ENCODE data around the gene ASTE1.
"Not testable (repeated sequence)": the region's sequence is repeated elsewhere in the genome, so short reads cannot be mapped to it uniquely, and the experiment has no call there.

ASTE1 gene, protein sequence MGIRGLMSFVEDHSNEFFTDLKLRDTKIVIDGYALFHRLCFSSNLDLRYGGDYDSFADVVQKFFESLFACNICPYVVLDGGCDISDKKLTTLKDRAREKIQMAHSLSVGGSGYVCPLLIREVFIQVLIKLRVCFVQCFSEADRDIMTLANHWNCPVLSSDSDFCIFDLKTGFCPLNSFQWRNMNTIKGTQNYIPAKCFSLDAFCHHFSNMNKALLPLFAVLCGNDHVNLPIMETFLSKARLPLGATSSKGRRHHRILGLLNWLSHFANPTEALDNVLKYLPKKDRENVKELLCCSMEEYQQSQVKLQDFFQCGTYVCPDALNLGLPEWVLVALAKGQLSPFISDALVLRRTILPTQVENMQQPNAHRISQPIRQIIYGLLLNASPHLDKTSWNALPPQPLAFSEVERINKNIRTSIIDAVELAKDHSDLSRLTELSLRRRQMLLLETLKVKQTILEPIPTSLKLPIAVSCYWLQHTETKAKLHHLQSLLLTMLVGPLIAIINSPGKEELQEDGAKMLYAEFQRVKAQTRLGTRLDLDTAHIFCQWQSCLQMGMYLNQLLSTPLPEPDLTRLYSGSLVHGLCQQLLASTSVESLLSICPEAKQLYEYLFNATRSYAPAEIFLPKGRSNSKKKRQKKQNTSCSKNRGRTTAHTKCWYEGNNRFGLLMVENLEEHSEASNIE

DNA sequence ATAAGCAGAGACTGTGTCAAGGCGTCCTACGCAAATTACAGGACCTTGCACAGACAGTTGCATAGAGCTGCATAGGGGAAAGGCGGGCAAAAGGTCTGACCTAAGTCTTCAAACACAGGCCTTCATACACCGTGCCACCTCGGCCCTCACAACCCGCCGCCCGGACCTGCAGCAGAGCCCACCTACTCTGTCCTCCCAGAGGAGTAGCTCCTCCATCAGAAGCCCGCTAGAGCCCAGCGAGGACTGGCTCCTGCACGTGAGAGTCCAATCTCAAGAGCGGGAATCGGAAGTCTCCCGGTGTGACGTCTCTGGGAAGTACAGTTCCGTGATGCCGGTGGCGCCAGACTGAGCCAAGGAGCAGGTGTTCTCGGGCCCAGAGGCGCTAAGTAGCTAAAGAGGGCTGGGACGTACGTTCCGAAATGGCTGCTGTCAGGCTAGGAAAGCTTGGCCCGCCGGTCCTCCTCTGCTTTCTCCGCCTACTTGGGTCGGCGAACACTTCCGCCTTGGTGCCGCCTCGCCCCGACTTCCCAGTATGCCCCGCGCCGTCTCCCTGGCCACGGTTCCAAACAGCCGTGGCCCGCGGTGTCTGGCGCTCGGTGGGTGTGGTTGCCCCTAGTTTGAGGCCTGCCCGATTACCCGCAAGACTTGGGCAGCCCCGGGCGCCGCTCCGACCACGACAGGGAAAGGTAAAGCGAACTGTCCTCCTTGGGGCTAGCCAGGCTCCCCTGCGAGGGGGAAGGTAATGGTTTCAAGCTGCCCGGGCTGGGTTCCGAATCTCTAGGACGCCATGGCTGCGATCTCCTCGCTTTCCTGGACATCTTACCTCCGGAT, at the start of gene ASTE1, which contains the start of gene NEK11:
Gene ASTE1, minus strand, starts transcription at position 505 of the 831 bp plus-strand sequence. CDS start 1,519 bp downstream, outside the sequence.
Gene NEK11, plus strand, starts transcription at position 557 of the 831 bp plus-strand sequence. CDS start 2,832 bp downstream, outside the sequence.
- peak; percentile 85 for DNase-seq

DNA sequence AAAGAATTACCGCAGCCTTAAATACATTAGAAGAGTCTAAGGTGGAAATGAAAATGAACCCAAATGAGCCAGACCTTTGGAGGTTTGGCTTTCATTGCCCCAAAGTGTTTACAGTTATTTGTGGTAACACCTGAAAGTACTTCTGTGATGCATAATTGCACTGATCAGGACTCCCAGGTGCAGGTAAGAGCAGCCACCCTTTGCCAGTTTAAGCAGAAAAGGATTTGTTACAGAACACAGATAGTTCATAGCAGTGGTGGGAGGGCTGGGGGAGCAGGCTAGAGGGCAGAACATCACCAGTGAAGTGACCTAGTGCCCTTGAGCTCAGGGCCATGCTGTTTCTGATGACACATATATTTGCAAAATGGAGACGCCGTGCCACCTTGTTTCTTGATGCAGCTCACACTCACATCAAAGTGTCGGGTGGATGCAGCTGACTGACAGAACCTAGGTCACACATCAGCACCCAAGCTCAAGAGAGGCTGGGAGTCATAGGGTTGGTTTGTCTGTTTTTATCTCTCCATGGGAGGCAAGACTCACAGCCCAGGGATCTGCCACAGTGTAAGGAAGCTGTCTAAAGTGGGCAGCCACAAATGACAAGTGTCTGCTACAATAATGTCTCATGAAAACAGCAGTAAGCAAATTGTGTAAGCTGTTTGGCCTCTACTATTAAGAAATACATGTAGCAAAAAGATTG, 49.2 kb upstream of the ASTE1 start:
- DNase-seq: no peak

DNA sequence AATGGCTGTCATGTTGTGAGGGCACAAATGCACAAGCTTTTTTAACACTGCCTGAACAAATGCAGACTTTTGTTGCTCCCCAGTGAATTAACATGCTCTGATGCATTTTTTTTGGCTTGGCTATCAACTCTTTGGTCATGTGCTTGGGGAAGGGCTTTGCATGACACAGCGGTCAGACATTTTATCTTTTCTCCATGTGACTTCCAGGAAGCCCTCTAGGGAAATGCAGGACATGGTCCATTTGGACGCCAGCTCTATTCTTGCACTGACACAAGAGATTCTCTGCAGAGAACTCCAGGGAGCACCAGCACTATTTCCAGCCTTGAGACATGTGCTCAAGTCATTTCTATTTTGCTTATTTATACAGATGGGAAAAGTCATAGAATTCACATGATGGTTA, 46.2 kb upstream of the ASTE1 start:
- DNase-seq: no peak

DNA sequence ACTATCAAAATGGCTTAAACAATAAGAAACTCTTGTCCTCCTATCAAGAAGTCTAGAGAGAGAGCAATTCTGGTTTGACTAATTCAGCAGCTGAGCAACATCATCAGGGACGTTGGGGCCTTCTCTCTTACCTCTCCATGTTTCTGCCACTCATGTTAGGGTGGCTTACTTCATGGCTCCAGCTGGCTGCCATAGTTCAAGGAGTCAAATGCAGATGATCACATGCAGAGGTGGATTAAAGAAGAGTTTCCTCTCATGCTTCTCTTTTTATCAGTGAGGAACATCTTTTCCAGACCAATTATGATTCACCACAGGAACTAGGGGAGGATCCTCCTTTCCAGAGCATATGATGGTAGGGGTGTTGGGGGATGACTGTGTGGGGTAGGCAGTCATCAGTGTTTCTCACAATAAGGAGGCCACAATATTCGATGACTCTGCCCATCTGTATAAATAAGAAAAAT, 45.5 kb upstream of the ASTE1 start:
- DNase-seq: no peak

DNA sequence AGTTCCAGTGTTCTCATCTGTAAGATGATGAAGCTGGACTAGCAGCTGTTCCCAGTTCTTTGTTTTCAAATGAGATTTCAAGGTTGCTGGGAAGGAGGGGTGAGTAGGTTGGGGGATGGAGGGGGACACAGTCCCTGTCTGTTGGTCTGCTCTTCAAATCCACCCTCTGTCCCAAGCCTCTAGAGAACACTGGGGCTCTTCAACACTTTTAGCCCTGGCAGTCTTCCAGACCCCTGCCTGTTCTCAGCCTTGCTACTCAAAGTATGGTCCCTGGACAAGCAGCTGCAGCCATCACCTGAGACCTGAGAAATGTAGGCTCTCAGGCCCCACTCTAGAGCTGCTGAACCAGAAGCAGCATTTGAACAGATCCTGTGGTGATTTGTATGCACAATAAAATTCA, 41.4 kb upstream of the ASTE1 start:
- no peak for DNase-seq

DNA sequence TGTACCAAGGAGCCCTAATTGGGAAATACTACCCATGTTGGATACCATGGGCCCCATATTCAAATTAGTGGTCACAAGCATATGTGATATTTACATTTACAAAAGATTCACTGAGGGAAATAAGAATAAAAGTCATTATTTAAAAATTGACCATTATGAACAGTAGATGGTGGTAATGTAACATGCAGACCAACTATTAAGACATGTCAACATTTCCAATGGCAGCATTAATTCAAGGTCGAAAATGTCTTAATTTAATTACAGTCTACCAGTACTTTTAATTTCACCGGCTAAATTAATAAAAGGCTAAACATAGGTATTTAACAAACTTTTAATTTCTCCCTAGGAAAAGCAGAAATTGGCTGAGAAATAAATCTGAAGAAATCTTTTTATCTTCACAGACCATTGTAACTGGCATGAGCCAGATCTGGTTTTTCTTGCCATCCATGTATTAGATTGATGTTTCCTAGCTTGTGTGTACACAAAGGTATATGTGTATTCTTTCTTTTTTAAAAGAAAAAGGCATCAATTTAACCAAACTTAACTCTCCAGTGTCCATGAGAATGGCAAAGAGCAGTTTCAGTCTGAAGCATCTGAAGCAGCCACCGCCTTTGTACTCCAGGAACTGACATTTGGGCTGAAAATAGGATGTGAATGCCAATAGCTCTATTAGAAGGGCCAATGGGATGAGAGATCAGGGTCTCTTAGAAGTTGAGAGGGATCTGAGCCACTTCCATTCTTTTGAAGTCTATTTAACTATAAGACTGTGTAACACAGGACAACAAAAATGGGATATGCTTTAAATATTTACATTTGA, 26.6 kb upstream of the ASTE1 start:
- DNase-seq: no peak

DNA sequence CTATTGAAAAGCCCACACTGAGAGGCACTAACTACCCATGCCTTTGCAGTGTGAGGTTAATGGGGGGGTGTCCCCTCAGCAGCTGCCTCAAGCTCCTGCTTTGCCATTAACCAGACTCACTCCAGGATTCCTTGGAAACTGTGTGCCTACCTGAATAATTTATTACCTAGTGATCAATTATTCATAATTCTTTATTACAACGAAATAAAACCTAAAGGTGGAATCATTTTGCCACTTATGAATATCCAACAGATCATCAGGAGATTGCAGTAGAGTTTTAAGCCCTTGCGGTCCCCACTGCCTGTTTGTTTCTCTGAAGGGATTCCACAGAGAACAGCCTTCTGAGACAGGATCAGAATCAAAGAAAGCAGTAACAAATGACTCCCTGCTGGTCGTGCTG, 23.4 kb upstream of the ASTE1 start:
- DNase-seq: no peak

DNA sequence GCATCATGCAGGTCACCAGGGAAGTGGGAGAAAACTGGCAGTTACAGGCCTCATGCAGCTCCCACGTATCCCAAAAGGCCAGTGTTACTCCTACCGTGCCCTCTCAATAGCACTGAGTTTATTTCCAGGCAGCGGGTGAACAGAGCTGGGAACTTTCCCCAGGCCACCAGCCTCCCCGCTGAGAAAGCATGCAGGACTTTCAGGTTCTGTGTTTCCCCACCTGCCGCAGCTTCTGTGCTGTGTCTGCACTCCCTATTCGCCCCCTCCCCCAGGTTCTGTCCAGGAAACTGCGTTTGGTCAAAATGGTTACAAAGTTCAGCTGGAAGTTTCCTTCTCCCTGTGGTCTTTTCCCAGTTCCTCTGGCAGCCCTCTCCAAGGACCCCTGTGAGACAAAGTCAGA, 21.4 kb upstream of the ASTE1 start:
- no peak for DNase-seq

DNA sequence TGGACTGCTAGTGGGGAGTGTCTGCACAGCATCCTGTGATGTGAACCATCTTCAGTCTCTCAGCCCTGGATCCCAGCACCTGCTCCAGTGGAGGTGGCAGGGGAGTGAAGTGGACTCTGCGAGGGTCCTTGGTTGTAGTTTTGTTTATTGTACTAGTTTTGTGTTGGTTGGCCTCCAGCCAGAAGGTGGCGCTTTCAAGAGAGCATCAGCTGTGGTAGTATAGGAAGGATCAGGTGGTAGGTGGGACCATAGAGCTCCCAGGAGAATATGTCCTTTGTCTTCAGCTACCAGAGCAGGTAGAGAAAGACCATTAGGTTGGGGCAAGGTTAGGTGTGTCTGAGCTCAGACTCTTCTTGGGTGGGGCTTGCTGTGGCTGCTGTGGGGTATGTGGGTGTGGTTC, 21.0 kb upstream of the ASTE1 start:
- DNase-seq: no peak

DNA sequence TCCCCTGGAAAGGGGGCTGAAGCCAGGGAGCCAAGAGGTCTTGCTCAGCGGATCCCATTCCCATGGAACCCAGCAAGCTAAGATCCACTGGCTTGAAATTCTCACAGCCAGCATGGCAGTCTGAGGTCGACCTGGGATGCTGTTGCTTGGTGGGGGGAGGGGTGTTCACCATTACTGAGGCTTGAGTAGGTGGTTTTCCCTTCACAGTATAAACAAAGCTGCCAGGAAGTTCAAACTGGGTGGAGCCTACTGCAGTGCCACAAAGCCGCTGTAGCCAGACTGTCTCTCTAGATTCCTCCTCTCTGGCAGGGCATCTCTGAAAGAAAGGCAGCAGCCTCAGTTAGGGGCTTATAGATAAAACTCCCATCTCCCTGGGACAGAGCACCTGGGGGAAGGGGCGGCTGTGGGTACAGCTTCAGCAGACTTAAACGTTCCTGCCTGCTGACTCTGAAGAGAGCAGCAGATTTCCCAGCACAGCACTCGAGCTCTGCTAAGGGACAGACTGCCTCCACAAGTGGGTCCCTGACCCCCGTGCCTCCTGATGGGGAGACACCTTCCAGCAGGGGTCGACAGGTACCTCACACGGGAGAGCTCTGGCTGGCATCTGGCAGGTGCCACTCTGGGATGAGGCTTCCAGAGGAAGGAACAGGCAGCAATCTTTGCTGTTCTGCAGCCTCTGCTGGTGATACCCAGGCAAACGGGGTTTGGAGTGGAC, 15.8 kb upstream of the ASTE1 start:
- not testable (repeated sequence) for DNase-seq

DNA sequence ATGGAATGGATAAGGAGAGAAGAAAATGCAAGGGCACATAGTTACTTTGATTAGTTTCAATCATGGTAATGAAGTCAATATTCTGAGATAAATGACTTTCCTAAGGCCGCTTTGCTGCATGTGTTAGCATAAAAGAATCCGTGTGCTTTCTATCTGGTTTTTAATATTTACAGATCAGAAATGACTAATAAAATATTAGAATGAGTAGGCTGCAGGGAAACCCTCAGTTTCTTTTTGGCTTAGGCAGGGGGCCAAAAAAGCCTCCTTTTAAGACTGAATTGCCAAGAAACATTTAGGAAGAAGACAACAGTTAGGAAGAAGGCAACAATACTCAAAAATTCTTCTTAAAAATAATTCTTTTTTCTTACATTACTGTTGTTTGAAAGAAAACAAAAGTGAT, 11.7 kb upstream of the ASTE1 start:
- no peak for DNase-seq

DNA sequence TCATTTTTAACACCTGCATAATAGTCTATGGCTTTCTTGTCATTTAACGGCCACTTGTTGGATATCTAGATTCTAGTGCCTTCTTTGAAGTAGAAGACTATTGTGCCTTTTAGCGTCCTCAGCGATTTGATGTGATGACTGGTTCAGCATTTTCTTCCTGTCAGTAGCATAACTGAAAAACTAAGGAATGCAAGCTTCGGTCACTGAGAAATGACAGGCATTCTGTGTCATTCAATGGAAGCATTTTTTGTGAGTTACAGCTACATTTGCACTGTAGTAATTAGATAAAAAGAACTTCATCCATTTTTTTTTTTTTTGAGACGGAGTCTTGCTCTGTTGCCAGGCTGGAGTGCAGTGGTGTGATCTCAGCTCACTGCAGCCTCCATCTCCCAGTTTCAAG, 10.4 kb upstream of the ASTE1 start:
- DNase-seq: no peak

DNA sequence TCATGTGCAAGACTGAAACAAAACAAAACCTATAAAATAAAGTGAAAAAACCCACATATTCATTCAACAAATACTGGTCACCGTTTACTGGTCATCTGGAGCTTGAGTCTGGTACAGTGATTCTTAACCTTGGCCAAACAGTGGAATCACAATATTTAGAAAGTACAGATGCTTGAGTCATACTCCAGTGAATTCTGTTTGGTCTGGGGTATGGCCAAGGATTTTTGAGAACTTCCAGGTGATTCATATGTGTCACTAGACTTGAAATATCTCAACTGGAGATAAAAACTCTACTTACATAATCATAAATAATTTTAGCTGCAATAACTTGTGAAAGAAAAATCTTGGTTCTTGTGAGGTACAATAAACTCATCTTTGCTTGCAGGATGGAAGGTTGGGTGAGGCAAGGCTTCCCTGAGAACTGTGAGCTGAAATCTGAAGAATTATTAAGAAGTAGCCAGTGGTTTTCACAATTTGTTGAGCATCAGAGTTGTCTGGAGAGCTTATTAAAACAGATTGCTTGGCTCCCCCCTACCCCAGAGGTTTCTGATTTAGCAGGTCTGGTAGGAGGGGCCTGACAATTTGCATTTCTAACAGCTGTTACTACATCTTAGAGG, 9.7 kb upstream of the ASTE1 start:
- no peak for DNase-seq

DNA sequence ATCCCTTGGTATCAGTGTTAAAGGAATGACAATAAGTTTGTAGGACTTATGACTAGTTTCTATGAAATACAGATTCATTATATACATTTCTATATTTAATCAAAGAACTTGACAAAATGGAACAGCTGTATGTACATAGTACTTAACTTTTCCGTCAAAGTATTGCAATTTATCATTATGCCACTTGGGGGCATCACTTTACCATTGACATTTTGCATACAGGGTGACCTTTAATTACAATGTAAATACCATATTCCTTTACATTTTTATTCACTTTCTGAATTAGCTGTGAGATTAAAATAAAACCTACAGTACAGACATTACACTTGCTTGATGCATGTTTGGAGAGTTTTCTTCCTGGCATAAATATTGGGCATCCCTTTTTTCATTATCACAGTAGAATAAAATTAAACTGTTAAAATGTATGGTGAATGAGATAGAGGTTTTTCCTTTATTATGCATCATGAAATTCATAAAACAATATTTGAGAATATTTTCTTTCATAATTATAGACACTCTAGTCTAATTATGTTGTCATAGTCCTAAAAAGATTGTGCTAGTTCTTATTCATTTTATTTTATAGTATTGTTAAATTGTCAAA, 7.0 kb upstream of the ASTE1 start:
- no peak for DNase-seq

DNA sequence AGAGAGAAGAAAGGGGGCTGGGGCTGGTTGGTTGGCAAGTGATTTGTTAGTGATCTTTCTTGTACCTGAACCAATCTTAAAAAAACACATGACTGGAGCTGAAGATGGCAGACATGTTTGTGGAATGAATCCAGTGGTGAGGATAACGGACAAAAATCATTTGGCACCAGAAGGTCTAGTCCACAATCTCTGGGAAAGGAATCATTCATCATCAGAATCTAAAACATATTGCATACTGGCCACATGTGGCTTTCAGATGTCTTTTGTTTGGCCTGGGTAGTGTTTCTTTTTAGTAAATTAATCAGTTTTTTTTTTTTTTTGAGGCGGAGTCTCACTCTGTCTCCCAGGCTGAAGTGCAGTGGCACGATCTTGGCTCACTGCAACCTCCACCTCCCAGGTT, 5.0 kb upstream of the ASTE1 start:
- DNase-seq: no peak

DNA sequence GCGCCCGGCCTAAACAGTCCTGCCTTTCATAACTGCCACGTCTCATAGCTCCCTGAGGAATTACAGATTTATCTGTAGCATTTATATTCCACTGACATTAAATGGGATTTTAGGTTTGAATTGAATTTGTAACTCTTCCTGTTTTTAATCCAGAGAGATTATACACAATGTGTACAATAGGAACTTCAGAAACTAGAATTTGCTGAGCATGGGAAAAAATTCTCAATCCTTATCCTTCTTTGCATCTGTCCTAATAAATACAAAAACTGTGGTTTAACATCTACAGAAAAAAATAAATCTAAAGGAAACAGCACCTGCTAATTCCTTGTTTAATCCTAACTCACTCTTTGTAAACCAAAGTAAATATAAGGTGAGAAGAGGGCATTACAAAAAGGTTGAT, 2.2 kb upstream of the ASTE1 start:
- DNase-seq: no peak

DNA sequence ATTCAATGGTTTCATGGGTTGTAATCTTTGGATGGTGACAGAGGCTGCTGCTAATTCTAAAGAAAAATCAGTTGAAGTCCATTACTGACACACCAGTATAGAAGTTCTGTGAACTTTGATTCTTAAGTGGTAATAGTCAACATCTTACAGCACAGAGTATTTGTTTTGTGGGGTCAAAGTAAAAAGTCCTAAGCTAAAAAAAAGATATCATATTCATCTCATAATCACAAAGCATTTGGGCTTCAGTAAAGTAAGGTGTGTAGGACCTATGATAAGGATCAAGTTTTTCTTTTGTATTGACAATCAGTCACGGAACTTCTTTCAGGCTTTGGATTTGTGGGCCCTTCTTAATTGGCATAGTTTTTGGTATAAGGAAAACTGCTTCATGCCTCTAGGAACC, 1.1 kb downstream of the ASTE1 start:
- no peak for DNase-seq

DNA sequence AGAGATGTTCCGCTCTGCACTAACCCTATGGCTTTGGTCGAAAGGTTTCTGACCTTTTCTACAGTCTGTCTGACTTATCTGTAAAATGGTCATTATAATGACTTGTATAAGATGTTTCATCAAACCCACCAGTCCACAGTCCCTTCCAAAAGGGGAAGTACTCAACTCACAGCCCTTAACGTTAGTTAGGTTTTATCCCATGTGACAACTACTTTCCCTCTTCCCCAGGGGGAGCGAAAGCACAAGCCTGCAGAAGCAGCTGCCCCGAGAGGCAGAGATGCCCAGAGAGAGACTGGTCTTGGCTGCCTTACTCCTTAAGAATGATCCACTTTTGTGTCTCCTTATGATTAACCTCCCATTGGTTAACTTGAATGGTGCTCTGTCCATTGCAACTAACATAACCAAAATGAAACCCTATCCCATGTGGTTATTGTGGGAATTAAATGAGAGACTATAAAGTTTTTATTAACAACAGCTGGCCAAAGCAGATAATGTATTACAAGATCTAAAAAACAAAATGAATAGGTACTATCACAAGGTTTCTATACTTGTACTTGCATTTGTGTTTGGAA, 6.4 kb downstream of the ASTE1 start:
- no peak for DNase-seq

DNA sequence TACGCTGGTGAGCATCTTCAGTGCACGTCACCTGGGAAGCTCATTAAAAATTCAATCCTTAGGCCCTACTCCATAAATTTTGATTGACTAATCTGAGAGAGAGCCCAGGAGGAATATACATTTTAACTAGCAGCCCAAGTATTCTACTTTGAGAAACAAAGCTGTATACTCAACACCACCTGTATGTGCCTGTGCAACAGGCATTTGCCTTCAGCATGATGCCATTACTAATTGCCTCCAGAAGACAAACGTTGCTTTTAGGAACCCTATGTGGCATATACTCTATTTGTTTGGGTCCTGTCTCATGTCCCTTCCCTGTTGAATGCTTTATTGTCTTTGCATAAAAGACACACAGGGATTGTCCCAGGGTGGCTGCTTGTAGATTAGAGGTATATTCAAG, 7.7 kb downstream of the ASTE1 start:
- no peak for DNase-seq

DNA sequence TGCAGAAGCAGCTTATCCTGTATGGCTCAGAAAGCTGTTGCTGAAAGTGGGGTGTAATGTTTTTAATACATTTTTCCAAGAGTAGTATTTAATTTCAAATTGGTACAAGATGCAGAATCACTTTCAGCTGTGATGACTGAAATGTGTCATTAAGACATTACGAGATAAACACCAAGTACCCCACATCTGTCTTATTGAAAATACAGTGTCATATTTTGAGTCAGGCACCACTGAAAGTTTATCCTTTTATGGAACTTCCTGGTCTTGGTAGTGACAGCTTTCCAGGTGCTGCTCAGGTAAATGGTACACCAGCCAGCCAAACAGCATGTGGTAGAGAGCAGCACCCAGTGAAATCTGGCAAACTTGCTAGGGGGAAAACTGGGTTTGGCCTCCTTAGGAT, 16.9 kb downstream of the ASTE1 start:
- no peak for DNase-seq
